Testis (tissue), 3 donors: ENCODE data around the gene PASD1. TPM values are rescaled to one million over a fixed set of nuclear protein-coding genes. Genes with fewer than 3 reads are reported as not detected.

Source experiments
- DNase-seq: peaks from one replicate; pipeline ENCODE4 v3.0.0-alpha.2; 2019
- H3K27ac ChIP-seq, 2 donors: fragments of 200-600 bp; sonication (generic); one replicate each; pipeline ENCODE4 v1.5.1; 2019
- H3K27me3 ChIP-seq: fragments of 200-600 bp; sonication (generic); one replicate; pipeline ENCODE4 v1.5.1; 2019
- H3K36me3 ChIP-seq: fragments of 200-600 bp; sonication (generic); one replicate; pipeline ENCODE4 v1.5.1; 2017; ENCODE audit warnings: low read depth; ENCODE audit errors: missing control alignments
- H3K4me1 ChIP-seq: fragments of 200-600 bp; sonication (generic); one replicate; pipeline ENCODE4 v1.5.1; 2019
- H3K4me3 ChIP-seq, 2 donors: fragments of 200-600 bp; sonication (generic); one replicate each; pipeline ENCODE4 v1.5.1; 2017 to 2019
- H3K9me3 ChIP-seq: fragments of 200-600 bp; sonication (generic); one replicate; pipeline ENCODE4 v1.5.1; 2017
- CTCF ChIP-seq, 3 experiments: fragments of 450-650 bp in 2 of 3; fragments of 200-600 bp in 1 of 3; sonication (generic) in 1 of 3; IDR thresholded peaks; one replicate each; pipeline ENCODE4 v1.5.1; 2016 to 2019; ENCODE audit warnings: antibody characterized with exemption in 3 of 3, mild to moderate bottlenecking in 2 of 3, moderate library complexity in 1 of 3
- POLR2A ChIP-seq: fragments of 450-650 bp; IDR thresholded peaks from one replicate; pipeline ENCODE4 v1.6.1; 2017; ENCODE audit warnings: antibody characterized with exemption, mild to moderate bottlenecking, moderate library complexity
- WGBS, 2 donors: methylation state at CpG; one replicate each; pipeline ENCODE4 v1.1.5; 2018; 5-methylcytosine and 5-hydroxymethylcytosine counted together
- intact Hi-C: fragments of 100-400 bp; cut with DNase I; formaldehyde crosslinking; loops from one replicate; pipeline ENCODE4 v1.15.1; 2023; ENCODE audit warnings: low total_unique reads
- polyA plus RNA-seq: library from polyadenylated mRNA; stranded (reverse); fragments of 350-450 nt; fragmentation: Illumina TruSeq; extraction: RNeasy Lipid Tissue Mini Kit (QIAGEN cat#74804); gene quantifications from one replicate; pipeline ENCODE4 v1.2.3, GENCODE V29; 2014; ENCODE audit warnings: low read depth, low replicate concordance; ENCODE audit not compliant: insufficient read depth
- total RNA-seq, 2 donors: library from RNA; depleted of rRNA; stranded (reverse); fragments of >200 nt; gene quantifications; one replicate each; pipeline ENCODE4 v1.2.3, GENCODE V29; 2016

PASD1 gene
- total and polyA plus RNA-seq, 3 donors from 2014 or later, result 29.4 to 34.1 (median 31.1) TPM

GRCh38 chrX:151701531-151701930 lies 138.1 kb downstream of the PASD1 start:
- Histone ChIP-seq H3K4me3 (no peak overlapping the region), H3K36me3 (no peaks in the 10 kb centered on the region), H3K9me3 (no peaks in the 10 kb centered on the region), H3K27me3 (no peaks in the 10 kb centered on the region), H3K27ac (no peak overlapping the region), H3K4me1 (no peaks in the 10 kb centered on the region)
- 87 to 94% methylated on average over 5 to 7 of the region's 7 CpGs for WGBS, 2 donors
- TF ChIP-seq POLR2A (no peak), CTCF (IDR thresholded peaks at IDR 0.05) (no peak)
- intact Hi-C loops, result no loop called here
- no peak for DNase-seq

- TF ChIP-seq POLR2A (no peak), CTCF (IDR thresholded peaks at IDR 0.05) (no peak)
- H3K27ac ChIP-seq, result no peak overlapping the region
- intact Hi-C loops, result no loop called here
- no peaks in the 10 kb centered on the region for H3K4me1 ChIP-seq
- H3K4me3 ChIP-seq, result no peak overlapping the region
- H3K36me3 ChIP-seq, result no peaks in the 10 kb centered on the region
- no peaks in the 10 kb centered on the region for H3K27me3 ChIP-seq
- WGBS, 2 donors, result 63 to 91% methylated on average over 3 to 8 of the region's 9 CpGs
- no peak for DNase-seq
- H3K9me3 ChIP-seq, result no peaks in the 10 kb centered on the region
These were observed 138.7 kb downstream of the PASD1 start for GRCh38 chrX:151702026-151702714.

GRCh38 chrX:151702741-151703340 lies 139.4 kb downstream of the PASD1 start:
- 65 to 69% methylated on average over 5 to 7 of the region's 7 CpGs for WGBS, 2 donors

GRCh38 chrX:151703487-151703886 lies 140.0 kb downstream of the PASD1 start:
- Histone ChIP-seq H3K27ac (no peak overlapping the region), H3K36me3 (no peaks in the 10 kb centered on the region), H3K4me3 (no peak overlapping the region), H3K27me3 (no peaks in the 10 kb centered on the region), H3K4me1 (no peaks in the 10 kb centered on the region), H3K9me3 (no peaks in the 10 kb centered on the region)
- intact Hi-C loops, result no loop called here
- WGBS, 2 donors, result 18 to 34% methylated on average over 5 to 6 of the region's 7 CpGs
- peak; percentile 43 for DNase-seq
- no peak for TF ChIP-seq CTCF (IDR thresholded peaks at IDR 0.05)
- TF ChIP-seq POLR2A, result no peak

More at GRCh38 chrX:151702741-151703340, 139.4 kb downstream of the PASD1 start:
- TF ChIP-seq CTCF (IDR thresholded peaks at IDR 0.05) (no peak), POLR2A (no peak)
- H3K36me3 ChIP-seq, result no peaks in the 10 kb centered on the region
- H3K27me3 ChIP-seq, result no peaks in the 10 kb centered on the region
- no peaks in the 10 kb centered on the region for H3K9me3 ChIP-seq
- no peak overlapping the region for H3K4me3 ChIP-seq
- no peak for DNase-seq
- H3K4me1 ChIP-seq, result no peaks in the 10 kb centered on the region
- H3K27ac ChIP-seq, result no peak overlapping the region
- intact Hi-C loops, result no loop called here
